ENCODE results near the gene BMP3.
"Not testable (repeated sequence)": the region's sequence is repeated elsewhere in the genome, so short reads cannot be mapped to it uniquely, and the experiment has no call there.

BMP3 gene, protein sequence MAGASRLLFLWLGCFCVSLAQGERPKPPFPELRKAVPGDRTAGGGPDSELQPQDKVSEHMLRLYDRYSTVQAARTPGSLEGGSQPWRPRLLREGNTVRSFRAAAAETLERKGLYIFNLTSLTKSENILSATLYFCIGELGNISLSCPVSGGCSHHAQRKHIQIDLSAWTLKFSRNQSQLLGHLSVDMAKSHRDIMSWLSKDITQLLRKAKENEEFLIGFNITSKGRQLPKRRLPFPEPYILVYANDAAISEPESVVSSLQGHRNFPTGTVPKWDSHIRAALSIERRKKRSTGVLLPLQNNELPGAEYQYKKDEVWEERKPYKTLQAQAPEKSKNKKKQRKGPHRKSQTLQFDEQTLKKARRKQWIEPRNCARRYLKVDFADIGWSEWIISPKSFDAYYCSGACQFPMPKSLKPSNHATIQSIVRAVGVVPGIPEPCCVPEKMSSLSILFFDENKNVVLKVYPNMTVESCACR

DNA sequence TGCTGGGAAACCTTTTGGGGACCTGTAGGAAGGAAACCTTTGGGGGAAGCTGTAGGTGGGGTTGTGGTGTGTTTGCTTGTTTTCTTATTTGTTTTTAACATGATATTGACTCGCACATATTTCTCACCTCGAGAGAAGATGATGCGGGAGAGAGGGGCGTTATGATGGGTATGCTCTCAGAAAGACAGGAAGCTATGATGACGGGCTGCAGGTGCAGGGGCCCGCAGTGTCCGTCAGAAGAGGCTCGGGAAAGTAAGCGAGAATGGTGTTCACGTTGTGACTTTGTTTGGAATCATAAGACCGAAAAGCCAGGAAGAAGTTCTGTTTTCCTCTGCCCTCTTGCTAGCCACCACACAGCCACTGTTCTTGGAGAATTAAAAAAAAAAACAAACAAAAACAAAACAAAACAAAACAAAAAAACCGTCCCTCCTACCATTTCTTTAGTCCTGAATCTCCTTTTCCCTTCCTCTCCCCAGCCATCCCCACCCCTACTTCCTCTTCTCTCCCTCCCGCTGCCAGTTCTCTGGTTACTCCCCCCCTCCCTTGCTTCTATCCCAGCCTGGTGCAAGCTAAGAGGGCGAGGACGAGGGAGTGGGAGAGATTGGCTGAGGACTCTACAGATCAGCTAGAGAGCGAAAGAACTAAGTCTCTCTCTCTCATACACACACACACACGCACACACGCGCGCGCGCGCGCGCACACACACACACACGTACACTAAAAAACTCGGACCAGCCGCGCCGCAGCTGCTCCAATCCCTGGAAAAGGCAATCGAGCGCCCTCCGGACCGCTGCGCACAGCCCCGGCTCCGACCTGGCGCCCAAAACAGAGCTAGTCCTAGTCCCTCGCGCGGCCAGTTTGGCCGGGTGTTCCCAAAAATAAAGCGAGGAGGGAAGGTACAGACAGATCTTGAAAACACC lies at the start of gene BMP3:
Gene BMP3, plus strand, starts transcription at position 648 of the 920 bp plus-strand sequence. CDS start 577 bp downstream, outside the sequence.
- no peak for DNase-seq

DNA sequence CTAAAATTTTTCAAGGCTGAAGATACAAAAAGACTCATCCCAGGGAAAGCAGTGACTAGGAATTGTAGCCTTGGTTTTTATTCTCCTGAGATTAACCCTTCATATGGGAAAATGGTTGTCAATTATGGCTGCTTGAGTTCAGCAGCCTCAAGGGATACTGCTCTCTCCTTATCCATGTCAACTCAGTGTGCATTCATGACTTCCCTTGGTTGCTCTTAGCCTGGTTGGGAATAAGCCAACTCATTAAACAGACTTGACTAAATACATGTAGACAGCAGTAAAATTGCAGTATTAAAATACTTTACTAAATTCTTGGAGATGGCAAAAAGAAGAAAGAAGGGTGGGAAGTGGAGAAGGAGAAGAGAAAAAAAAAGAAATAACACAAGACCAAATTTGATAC lies 44.5 kb upstream of the BMP3 start:
- DNase-seq, result no peak

DNA sequence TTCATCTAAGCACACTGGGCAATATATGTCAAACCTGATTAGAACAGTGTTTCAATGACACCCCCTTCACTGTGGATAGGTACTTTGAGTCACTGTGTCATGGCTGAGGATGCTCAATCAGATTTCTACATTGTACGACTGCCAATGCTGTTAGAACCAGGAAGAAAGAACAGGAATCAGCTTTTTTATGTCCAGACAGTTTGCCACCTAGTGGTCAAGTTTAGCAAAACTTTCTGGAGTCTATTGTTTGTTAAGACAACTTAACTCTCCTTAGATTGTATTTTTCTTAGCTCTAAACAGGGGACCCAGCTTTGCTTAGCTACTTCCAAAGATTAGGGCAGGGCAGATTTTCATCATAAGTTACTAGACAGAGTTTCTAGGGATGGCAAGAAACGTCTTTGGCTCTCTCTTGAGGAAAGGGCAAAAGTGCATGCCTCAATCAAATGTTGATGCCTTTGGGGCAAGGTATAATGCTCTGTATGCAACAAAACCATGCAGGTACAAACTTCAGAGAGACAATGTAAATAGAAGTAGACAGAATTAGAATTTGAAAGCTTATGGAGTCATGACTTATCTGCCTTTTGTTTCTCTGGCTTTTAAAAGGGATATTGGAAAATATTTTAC lies 40.5 kb upstream of the BMP3 start:
- DNase-seq, result peak in 1 of 2 donors; percentile 0

DNA sequence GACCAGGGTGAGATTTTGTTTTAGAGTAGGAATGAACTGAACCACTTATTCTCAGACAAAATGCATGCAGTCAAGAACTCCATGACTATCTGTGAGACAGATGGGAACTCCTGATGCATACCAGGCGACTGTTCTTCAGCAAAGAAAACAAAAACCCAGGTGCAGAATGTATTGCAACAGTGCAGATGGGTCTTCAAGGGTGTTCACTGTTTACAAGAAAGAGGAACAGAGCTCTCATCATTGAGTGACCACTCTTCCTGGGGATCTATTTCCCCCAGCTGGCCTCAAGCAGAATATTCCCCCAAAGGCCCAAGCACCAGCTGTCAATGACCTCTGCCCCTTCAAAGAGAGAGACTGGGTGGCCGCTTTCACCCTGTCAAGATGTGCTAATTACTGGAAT lies 39.7 kb upstream of the BMP3 start:
- DNase-seq, result no peak

DNA sequence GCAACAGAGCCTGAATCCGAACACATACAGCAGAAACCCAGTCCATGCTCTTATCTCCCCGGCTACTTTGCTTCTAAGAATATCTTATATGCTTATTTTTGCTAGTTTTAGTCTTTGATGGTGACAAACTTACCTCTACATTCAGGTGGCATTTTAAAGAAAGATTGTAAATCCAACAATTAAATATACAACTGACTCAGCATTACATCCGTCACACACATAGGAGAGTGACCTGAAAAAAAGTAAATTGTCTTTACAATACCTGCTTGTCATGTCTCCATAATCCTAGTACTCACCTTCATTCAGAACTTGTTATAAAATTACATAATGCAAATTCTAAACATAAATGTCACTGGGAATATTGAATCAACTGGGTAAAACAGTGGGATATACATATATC lies 30.6 kb upstream of the BMP3 start:
- no peak for DNase-seq

- no peak for DNase-seq
These were observed 26.9 kb upstream of the BMP3 start for GRCh38 chr4:81003597-81004111.

DNA sequence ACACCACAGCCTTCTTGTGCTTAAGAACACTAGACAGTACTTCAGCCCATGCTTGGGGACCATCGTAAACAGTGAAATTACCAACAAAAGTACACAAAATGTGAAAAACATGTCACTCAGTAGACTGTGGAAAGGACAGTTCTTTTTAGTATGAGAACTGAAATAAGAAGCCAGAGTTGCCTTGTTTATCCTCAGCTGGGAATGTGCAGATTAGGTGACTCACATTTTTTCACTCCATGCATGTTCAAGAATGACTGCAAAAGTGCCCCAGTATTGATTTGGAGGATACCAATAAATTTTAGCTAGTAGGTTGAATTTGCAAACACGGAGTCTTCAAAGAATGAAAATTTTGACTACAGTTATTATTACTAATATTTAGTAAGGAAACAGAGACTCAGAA lies 23.1 kb upstream of the BMP3 start:
- DNase-seq, result no peak

DNA sequence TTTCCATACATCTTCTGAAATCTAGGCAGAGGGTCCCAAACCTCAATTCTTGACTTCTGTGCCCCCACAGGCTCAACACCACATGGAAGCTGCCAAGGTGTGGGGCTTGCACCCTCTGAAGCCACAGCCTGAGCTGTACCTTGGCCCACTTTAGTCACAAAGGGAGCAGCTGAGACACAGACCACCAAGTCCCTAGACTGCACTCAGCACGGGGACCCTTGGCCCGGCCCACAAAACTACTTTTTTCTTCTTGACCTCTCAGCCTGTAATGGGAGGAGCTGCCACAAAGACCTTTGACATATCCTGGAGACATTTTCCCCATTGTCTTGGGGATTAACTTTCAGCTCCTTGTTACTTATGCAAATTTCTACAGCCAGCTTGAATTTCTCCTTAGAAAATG lies 13.9 kb upstream of the BMP3 start:
- DNase-seq, result not testable (repeated sequence)

DNA sequence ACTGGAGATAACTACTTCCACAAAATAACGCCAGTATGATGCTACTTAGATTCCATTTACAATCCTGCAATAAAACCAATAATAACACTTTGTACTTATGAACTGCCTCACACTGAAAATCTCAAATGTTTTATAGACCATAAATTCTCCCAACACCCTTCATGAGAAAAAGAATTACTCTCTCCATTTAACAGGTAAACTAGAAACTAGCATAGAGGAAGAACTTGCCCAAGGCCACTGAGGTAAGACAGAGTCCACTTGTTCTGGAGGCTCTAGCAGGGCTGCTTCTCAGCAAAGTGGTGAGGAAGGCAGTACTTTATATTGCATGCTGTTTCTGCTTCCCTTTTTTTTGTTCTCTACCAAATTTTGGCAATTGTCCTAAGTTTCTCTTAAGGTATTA lies 11.5 kb upstream of the BMP3 start:
- no peak for DNase-seq

- DNase-seq, result no peak
These were observed 9.2 kb upstream of the BMP3 start for GRCh38 chr4:81021142-81021944.

DNA sequence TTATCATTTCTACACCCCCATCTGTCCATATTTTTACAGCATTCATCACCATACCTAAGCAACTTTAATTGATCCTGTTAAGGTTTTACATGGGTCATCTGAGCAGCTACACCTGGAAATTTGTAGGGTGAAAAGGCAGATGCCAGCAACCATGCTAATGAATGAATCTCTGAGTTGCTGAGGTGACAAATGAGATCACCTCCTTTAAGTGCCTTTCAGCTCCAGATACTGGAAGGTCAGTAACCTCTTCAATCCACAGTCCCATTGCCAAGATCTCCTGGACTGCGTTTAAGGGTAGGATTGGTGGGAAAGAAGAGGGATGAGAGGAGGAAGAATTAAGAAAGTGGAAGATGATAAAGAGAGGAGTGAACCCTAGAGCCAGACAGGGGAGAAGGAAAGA lies 8.5 kb upstream of the BMP3 start:
- DNase-seq, result no peak

DNA sequence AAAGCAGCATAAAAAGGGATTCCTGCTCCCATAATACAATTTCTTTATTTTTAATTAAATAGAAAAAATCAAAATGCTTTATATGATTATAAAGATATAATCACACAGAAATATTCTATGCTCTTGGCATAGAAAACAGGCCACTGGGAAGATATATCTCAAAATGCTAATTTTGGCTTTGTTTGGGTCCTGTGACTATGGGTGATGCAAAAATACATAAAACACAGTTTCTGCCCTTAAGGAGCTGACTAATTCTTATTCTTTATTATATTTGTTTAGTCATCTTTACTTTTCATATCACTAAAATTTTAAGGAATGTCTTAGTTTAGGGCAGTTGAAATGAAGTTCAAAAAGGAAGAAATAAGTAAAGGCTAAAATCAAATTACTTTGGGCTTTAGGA lies 7.0 kb upstream of the BMP3 start:
- DNase-seq, result no peak

DNA sequence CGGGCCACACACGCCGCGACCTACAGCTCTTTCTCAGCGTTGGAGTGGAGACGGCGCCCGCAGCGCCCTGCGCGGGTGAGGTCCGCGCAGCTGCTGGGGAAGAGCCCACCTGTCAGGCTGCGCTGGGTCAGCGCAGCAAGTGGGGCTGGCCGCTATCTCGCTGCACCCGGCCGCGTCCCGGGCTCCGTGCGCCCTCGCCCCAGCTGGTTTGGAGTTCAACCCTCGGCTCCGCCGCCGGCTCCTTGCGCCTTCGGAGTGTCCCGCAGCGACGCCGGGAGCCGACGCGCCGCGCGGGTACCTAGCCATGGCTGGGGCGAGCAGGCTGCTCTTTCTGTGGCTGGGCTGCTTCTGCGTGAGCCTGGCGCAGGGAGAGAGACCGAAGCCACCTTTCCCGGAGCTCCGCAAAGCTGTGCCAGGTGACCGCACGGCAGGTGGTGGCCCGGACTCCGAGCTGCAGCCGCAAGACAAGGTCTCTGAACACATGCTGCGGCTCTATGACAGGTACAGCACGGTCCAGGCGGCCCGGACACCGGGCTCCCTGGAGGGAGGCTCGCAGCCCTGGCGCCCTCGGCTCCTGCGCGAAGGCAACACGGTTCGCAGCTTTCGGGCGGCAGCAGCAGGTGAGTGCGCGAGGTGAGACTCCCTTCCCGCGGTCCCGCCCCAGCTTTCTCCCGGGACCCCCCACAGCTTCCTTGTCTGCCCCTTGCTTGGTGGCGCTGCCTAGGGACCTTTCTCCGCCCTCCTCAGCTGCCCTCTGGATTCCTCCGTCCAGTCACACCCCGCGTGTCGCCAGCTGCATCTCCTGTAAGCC lies 678 bp downstream of the BMP3 start:
- no peak for DNase-seq

DNA sequence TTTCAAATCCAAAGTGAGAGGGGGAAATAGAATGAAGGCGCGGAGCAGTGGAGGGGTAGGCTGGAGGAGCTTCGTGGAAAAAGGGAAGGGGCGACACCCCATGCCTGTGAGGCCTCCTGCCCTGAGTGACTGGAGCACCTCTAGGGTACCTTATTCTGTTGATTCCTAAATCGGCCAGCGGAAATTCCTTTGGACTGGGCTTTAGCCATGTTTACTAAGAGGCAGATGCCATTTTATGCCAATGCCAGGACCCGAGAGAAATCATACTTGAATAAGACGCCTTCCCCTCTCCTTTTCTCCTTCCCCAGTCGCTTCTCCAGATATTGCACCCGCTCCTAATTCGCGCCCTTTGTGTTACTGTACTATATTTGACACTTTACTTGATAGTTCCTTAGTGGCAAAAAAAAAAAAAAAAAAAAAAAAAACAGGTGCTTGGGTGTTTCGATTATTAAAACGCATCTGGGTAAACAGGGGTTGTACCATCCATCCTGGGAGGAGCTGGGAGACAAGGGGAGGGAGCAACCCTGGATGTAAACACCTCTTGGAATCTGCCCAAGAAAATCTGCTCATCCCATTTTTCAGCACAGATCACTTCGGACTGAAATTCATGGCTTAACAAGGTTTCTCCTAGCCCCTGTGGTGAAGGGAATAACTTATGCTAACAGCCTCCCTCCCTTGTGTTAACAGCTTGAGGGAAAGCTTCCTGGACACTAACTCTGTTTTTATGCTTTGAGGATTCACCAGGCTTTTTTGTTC lies 1.5 kb downstream of the BMP3 start:
- DNase-seq, result no peak

DNA sequence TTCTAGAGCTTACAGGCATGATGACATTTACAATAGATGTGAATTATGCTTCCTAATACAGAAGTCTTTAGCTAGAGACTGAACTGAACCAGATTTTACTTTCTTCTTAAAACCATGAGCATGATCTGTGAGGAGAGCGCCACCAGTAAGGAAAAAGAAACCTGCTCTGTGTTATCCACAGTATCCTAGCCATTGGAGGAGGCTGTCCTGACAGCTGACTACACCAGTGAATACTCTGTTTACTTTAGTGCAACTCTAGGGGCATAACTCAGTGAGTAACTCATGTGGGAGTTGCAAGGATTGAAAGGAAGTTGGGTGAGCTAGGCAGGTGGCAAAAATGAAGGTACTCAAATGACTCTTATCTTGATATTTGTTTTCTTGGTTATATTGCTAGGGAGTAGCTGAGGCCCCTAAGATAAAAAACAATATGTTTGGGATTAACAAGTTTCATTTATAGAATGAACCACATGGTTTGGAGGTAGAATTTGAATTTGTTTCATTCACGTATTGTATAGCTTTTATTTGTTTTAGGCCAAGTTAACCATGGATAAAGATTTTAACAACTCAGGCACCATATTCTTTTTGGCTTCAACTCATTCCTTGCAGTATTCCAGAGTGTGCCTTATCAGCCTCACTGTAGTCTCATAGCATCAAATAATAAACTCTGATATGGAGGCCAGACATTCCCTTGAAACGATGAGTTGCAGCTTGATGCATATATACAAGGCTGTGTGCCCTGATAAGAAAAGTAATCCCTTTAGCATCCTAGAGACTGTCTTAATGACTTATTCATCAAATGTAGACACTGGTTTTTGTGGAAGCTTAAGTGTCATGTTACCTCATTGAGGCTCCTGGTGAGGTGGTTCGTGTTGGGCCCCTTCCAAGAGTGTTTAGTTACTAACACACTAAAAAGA lies 2.5 kb downstream of the BMP3 start:
- no peak for DNase-seq

- no peak for DNase-seq
These were observed 8.3 kb downstream of the BMP3 start for GRCh38 chr4:81038636-81039350.

- no peak for DNase-seq
These were observed 9.0 kb downstream of the BMP3 start for GRCh38 chr4:81039351-81039972.

DNA sequence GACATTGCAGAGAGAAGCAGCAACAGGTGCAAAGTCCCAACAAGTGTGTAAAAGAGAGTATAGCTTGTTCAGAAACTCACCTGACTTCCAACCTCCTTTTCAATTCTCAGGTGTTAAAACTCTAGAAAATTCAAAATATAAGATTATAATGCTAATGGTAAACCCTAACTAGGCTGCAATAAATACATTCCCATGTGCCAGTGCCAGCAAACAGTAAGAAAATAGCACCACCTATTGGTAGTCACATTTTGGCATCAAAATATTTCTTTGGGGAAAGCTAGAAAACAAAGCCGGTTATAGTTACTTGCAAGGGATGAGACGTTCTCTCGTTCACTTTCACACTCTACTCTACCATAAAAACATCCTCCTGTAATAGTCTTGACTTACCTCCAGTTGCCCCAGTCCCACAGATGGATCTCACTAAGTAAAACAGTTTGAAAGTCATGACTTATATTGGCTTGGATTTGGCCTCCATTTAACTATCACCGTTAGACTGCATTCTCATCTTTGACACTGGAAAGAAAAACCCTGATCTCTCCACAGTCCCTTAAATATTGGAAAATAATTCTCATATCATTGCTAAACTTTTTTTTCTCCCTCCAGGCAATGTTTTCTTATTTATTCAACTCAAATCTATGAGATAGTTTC lies 9.6 kb downstream of the BMP3 start:
- peak in 1 of 2 donors; percentile 2 for DNase-seq
